Stromal cell of bone marrow (primary cell): ENCODE data around the gene FAM50B.

Experiments used
- DNase-seq: peaks from one replicate; pipeline ENCODE4 v3.0.0-alpha.2; 2012; ENCODE audit warnings: low read depth

FAM50B gene, protein sequence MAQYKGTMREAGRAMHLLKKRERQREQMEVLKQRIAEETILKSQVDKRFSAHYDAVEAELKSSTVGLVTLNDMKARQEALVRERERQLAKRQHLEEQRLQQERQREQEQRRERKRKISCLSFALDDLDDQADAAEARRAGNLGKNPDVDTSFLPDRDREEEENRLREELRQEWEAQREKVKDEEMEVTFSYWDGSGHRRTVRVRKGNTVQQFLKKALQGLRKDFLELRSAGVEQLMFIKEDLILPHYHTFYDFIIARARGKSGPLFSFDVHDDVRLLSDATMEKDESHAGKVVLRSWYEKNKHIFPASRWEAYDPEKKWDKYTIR

DNA sequence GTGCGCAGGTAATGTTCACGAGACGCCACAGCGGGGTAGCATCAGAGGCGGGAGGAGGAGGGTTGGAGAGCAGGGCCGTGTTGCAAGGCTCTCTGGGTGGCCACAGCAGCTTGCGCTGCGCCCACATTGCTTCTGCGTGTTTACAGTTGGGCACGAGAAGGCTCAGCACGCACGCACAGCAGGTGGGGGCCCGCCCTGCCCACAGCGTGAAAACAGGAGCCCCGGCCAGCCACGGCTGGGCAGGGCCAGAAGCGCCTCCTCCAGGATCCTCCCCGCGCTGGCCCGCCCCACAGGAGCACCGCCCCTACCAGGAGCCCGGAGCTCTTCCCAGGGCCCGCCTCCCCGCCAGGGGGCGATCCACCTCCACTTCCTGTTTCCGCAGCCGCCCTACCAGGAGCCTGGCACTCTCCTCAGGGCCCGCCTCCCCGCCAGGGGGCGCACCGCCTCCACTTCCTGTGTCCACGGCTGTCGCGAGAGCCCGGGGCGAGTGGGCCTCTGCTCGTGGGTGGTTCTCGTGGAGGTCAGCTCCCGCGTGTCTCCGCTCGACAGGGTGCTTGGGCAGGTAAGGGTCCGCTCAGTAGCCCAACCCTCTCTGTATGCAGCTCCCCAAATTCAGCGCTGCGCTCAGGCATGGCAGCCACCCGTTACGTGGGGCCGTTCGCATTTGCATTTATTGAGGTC lies at the start of gene FAM50B:
FAM50B (plus strand) TSS at position 449 of the 681 bp plus-strand sequence. CDS start 439 bp downstream, outside the sequence.
- DNase-seq = peak; percentile 69

DNA sequence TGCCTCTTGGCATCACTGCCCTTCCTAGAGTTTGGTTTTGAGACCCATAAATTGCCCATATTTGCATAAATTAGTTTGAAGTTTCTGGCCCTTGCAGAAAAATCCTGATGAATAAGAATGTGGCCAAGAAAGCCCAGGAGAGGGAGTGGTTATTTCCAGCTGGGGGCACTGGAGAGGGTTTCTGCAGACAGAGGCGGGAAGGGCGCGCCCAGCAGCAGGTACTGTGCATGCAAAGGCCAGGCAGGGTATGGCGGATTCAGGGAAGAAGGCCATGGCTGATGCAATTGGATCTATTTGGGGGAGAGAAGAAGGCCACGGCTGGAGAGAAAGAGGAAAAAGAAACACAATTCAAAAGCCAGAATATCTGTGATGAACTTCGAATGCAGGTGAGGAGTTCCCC lies 49.5 kb upstream of the FAM50B start:
- no peak for DNase-seq

DNA sequence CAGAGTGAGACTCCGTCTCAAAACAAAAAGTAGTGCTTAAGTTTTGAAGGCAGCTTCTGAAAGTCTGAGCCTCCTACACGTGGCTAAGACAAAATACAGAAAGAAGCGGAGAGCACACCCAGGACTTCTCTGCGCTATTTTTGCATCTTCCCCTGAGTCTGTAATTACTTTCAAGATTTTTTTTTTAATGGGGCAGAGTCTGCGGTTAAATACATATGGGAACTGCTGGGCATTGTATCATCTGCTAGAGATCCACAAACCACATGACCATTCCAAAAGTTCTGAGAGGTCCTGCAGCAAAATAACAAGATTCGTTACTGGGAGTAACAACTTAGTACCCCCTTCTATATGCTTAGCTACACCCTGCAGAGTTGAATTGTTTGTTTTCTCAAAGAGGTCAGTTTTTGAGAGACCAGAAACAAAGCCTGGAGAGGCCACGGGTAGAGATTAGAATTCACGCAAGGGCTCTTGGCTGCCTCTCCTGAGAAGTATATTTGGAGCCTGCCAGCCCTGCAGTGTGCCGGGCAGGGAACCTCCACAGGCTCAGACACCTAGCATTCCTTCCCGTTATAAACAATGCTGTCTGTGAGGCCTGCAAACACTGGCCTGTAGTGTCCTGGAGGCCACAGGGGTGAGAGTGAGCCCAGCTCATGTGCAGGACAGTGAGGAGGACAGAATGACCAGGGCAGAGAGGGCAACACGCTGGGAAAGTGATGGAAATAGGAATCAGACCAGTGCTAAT lies 48.2 kb upstream of the FAM50B start:
- no peak for DNase-seq

DNA sequence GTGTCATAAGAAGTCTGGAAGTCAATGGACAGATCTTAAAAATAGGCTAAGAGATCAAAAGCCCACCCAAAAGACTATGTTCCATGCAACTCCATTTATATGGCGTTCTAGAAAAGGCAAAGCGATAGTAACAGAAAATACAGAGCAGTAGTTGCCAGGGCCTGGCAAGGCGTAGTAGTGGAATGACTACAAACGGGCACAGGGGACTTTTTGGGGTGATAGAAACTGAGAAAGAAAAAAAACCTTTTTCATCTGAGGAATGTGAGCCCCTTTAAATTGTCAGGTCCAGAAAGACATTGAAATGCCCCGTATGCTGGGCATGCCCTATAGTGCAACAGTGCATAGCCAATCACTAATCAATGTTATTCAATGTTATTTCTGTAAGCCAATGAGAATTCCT lies 47.2 kb upstream of the FAM50B start:
- DNase-seq = no peak

DNA sequence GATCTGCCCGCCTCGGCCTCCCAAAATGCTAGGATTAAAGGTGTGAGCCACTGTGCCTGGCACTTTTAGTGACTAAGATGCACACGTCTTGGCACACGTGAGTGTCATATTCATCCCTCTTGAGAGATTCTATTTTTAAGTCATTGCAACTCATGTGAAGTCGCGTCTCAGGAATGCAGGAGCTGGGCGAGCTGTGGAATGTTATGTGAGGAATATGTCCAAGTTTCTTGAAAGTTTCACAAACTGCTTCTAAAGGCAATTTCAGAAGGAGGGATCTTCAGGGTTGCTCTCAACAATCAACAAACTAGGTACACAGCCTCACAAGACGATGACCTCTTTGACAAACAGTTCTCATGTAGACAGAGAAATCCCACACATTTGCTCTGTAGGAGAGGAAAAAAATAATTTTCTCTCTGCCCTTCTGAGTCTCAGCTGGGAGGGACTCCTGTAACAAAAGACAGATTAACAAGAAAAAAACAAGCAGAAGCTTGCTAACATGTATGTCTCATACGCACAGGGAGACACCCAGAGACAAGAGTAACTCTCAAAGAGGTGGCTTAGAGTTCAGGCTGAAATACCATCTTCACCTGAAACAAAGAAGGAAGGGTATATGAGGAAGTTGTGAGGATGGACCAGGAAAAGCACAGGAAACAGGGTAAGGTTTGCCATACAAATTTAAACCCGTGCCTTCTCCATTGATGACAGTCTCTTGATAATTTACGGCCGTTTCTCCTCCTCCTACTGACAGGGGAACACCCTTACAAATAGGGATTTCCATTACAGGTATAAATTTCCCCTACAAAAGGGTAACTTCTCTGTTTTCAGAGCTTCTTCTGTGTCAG lies 45.3 kb upstream of the FAM50B start:
- DNase-seq = peak; percentile 87

DNA sequence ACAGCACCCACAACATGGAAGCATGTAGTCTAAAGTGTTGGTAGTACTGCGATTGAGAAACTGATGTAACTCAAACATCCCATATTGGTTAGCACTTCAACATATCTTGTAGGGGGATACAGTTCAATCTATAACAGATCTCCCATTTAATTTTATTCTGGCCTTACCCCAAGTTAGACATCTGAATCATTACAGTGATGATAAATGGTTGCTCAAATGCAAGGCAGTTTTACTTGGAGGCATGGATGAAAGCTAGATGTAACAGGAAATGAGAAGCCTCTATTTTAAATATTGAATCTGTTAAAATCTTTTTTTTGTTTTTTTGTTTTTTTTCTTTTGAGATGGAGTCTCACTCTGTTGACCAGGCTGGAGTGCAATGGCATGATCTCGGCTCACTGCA lies 44.2 kb upstream of the FAM50B start:
- DNase-seq = no peak

DNA sequence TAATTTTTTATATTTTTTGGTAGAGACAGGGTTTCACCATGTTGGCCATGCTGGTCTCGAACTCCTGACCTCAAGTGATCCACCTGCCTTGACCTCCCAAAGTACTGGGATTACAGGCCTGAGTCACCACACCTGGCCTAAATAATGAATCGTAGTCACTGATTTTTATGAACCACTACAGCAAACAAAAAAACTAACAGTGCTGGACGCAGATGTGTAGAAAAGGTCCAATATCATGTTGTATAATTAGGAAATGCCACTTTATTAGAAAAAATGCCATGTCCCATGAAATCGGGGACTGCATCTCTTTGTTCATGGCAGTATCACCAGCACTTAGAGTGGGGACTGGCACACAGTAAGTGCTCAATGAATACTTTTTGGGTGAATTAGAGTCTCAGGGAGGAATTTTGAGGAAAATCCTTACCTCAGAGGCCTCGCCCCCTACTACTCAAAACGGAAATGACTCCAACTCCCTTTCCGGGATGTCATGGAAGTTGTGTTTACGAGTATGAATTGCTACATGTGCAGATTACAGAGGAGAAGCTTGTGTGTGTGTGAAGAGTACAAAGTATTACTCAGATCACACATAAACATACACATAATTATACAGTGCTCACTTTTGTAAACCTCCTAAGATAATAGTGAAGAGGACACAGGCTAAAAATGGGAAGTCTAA lies 43.6 kb upstream of the FAM50B start:
- no peak for DNase-seq

DNA sequence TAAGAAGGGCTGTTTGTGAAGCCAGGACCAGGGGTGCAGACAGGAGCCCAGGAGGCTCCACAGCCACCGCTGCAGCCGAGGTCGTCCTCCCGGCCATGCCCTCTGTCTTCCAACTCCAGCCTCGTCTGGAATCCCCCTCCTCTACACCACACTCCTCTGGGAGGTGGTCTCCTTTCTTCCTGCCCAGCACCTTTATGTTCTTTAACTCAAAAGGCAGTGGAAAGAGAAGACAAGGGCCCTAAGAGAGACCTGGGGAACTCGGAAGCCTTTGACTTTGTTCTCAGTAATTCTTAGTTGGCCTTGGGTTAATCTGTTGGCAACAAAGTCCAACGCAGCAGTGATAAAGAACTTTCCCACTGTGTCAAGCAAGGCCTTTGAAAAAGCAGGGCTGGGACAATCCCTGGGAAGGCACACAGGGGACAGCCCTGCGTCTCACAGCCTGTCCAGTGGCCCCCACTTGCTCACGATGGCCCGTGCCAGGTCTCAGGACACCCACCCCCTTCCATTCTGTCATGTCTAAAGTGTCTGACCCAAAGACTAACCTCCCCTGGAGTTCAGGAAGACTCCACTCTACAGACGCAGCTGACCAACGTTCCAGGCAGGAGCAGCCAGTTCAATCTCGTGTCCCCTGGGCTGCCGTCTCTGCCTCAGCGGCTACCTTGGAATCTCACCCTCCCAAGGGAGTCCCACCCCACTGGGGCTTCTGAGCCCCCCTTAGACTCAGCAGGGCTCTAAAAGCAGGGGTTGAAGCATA lies 42.8 kb upstream of the FAM50B start:
- DNase-seq = no peak

DNA sequence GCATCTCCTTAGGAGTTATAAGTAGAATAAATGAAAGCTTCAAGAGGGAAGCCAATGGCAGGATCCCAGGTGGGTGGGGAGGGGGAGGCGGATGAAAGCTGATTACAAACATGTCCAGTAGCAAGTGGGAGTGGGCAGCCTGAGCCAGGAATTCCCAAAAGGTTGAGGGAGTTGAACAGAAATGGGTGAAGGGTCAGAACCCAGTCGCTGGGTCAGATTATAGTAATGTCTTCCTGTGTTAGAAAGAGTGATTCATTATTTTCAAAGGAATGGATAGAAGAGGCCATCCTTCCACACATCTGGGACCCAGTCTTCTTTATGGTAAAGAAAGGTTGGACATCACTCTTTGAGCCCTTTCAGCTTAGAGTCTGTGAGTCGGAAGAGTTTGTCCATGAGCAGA lies 41.0 kb upstream of the FAM50B start:
- no peak for DNase-seq

DNA sequence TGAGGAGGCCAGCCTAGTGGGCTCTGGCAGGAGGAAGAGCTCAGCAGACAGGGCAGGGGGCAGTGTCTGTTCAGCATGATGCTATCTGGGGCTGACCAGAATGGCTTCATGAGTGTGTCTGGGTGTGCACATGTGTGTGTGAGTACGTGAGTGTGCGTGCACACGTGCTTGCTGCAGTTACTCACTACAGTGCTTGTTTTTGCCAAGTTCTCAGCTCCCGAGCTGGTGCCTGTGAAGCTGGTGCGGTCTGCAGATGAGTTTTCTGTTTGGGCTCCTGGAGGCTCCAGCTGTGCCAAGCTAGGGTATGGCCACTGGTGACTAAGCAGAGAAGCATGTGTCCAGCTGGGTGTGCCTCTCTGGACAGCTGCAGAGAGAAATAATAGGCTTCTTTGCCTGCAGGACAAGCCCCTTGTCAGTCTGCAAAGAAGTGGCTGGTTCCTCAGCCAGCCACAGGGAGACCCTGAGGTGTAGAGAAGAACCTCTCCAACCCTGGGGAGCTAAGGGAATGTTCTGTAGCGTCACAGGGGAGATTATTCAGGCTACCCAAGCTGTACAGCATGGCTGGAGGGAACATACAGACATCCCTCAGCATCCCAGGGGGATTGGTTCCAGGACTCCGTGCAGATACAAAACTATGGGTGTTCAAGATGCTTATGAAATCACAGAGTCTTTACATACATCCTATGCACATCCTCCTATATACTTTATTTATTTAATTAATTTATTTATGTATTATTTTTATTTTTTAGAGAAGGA lies 40.2 kb upstream of the FAM50B start:
- DNase-seq = peak; percentile 75

DNA sequence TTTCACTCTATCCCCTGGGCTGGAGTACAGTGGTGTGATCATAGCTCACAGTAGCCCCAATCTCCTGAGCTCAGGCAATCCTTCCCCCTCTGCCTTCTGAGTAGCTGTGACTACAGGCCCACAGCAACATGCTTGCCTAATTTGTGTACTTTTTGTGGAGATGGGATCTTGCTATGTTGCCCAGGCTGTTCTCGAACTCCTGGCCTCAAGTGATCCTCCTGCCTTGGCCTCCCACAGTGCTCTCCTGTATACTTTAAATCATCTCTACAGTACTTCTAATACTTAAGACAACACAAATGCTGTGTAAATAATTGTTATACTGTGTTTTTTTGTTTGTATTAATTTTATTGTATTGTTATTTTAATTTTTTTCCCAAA lies 39.7 kb upstream of the FAM50B start:
- no peak for DNase-seq

DNA sequence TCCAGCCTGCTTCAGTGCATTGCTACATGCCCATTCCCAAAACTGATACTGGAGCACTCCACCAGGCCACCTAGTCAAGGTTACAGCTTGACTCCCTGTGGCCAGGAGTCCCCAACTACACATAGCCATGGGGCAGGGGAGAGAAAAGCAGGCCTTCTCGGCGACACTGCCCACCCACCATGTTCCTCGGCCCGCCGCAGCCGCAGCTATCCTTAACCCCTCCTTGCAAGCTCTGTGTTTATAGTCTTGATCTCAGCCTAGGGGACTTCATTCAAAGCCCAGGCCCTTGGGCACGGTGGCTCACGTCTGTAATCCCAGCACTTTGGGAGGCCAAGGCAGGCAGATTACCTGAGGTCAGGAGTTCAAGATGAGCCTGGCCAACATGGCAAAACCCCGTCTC lies 39.2 kb upstream of the FAM50B start:
- DNase-seq = no peak

DNA sequence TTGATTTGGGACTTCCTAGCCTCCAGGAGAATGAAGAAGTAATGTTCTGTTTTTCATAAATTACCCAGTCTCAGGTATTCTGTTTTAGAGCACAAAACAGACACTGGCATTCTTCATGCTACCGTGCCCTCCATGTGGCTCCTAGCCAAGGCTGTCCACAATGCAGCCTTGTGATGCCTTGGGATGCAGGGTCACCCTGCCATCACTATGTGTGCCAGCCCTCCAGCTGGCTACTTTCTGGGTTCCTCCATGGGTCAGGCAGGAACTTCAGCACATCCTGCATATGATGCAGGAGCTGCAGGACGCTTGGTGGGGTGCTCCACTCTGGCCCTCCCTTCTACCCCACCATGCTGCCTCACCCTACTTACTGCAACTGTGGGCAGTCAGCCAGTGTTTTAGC lies 38.0 kb upstream of the FAM50B start:
- no peak for DNase-seq

DNA sequence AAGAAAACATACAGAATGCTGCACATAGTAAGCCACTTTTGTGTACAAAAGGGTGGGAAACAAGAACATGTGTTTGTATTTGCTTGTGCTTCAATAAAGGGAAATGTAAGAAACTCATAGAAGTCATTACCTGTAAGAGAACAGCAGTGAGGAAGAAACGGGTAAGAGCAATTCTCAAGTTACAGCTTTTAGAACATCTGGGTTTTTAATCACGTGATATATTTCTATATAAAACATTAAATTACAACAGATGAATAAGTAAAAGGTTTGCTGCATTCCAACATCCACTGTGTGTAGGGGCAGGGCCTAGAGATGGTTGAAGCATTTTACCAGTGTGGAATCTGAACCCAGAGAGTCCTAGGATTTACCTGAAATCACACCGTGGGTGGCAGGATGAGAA lies 36.6 kb upstream of the FAM50B start:
- DNase-seq = no peak

DNA sequence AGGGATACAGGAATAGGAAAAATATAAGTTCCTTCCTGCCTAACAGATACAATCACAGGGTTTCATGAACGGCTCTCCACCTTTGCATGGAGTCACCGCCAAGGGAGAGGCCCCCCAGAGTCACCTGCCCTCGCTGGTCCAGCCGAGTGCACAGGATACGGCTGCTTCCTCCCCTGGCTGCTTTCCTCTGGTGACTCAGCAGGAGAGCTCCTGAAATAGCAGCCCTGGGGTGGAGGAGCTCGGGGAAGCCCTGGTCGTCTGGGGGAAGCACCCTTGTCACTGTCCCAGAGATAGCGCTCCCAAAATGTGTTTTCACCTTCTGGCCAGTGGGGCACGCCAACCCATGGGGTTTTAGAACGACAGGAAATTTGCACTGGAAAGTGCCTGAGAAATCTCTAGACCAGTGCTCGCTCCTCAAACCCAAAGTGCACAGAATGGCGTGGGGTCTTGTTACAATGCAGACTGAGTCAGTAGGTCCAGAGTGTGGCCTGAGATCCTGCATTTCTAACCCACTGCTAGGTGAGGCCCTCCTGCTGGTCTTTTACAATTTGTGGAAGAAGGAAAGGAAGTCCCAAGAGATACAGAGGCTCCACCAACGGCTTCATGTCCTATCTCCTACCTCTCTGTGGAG lies 35.9 kb upstream of the FAM50B start:
- no peak for DNase-seq

DNA sequence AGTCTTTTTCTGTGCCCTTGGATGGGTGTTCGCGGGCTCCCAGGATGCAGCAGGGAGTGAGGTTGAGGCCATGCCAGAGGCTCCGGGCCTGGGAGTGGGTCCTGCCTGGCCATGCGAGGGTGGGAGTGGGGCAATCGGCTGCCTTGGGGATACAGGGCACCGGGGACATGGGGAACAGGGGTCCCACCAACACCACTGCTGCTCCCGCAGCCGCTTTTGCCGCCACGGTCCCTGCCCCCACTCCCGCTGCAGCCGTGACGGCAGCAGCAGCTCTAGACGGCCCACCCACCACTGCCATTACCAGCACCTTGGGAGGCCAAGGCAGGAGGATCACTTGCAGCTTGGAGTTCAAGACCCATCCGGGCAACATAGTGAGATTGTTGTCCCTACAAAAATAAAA lies 35.3 kb upstream of the FAM50B start:
- no peak for DNase-seq

DNA sequence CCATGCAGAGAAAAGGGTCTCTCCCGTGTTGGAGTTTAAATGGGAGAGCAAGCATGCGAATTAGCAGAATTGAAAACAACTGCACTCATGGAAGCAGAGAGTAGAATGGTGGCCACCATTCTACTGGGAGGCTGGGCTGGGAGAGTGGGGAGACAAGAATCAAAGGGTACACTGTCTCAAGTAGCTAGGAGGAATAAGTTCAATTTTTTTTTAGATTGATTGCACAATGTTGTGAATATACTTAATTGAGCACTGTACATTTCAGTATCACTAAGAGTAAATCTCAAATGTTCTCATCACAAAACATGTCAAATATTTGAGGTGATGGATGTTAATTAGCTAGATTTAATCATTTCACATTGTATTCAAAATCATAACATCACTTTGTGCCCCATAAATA lies 34.6 kb upstream of the FAM50B start:
- DNase-seq = no peak

DNA sequence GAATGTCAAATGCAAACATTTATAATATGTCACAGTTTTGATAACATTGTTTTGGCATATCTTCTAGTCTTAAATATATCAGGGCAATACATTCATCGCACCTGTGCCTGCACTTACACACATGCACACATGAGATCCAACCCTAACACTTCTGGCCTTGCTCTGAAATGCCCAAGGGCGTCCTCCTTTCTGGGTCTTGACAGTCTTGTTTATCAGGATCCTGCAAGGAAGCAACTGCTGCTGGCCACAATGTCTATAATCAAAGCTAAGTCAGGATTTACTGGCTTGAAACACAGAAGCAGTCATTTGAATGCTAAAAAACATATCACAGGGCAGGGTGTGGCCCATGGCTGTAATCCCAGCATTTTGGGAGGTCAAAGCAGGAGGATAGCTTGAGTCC lies 32.9 kb upstream of the FAM50B start:
- no peak for DNase-seq
